NCI-H524 (cell line): ENCODE data around the gene AMBP.
A peak's percentile ranks its signal among the peaks of the same experiment; 100 is the strongest.

Experiments used
- DNase-seq, 2 experiments: peaks; one replicate each; lab custom pipeline; 2025; lab: John Stamatoyannopoulos, UW

The AMBP gene

GRCh38 chr9:114072184-114073140, 5.6 kb downstream of the AMBP start:
- peak; percentile 39 to 68 for DNase-seq

DNA sequence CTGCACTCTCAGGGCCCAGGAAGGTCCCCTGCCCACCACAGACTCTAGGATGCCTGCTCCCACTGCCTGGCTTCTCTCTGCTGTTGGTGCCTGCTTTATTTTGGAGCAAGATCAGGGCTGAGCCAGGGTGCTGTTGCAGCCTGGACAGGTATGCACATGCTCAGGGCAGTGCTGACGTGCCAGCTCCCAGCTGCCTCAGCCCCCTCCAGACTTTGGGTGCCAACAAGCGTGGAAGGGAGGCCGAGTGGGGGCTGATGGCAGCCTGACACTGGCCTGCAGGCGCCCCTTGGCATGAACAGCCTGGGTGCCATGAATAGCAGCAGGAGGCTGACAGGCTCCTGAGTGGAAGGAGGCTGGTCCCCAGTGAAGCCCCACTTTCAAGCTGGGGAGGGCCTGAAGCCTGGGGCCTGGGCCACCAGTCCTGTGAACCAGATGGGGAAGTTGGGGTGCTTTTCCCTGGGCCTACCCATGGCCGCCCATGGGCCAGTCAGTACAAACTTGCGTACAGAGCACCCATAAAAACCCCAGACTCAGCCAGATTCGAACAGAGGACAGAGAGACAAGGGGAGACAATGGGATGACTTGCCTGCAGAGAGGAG, 6.8 kb downstream of the AMBP start:
- DNase-seq: no peak

GRCh38 chr9:114070188-114071103, 7.7 kb downstream of the AMBP start:
- DNase-seq: no peak

DNA sequence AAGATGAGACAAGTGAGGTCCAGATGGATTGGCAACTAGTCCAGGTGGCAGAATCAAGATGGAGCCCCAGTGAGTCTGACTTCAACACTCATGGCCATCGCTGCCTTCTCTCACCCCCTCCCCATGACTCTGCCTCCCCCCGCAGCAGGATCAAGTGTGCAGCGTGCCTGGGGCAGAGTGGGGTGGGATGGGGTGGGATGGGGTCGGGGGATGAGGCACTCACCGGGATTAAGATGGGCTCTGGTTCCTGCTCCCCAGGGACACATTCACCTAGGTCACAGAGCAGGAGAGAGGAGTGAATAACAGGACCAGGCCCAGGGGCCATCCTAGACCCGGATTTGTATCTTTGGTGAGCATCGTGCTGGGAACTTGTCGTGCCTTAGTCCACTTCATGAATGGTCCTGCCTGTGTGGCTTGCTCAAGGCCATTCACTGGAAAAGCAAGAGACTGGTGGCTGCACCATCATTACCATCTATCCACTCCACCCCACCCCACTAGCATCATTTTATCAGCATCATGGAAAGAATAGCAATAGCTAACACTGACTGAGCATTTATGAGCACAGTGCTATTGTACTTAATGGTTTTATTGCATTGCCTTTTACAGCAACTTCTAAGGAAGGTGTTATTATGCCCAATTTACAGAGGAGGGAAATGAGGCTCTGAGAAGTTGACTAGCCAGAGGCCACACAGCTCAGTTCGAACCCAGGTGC, 8.5 kb downstream of the AMBP start:
- DNase-seq: peak; percentile 57 to 78

- DNase-seq: no peak
Measured at GRCh38 chr9:114065304-114065703, 12.8 kb downstream of the AMBP start.

- no peak for DNase-seq
Measured at GRCh38 chr9:114061830-114062474, 16.1 kb downstream of the AMBP start.

GRCh38 chr9:114061292-114061691, 16.8 kb downstream of the AMBP start:
- DNase-seq: no peak

GRCh38 chr9:114060711-114061110, 17.4 kb downstream of the AMBP start:
- DNase-seq: no peak

GRCh38 chr9:114060070-114060469, 18.0 kb downstream of the AMBP start:
- DNase-seq: no peak

GRCh38 chr9:114059047-114059803, 18.9 kb downstream of the AMBP start:
- DNase-seq: no peak

- no peak for DNase-seq
Measured at GRCh38 chr9:114058688-114059046, 19.4 kb downstream of the AMBP start.

- no peak for DNase-seq
Measured at GRCh38 chr9:114057161-114057885, 20.8 kb downstream of the AMBP start.

GRCh38 chr9:114056527-114056926, 21.6 kb downstream of the AMBP start:
- DNase-seq: no peak

DNA sequence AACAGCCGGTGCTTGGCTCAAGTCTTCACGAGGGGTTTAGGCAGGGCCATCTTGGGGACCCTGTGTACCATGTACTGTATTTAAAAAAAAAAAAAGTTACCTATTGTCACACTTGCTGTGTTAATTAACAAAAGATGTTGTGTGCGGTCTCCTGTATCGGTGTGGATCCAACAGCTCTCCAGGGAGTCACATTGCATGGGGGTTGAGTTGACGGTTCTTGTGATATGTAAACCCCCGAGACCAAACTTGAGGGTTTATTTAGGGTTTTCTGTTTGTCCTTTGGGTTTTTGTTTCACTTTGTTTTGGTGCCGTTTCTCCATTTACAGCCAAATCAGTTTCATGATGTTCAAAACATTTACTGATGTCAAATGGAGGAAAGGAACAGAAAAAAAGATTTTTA, 22.2 kb downstream of the AMBP start:
- DNase-seq: no peak

GRCh38 chr9:114055061-114055460, 23.0 kb downstream of the AMBP start:
- DNase-seq: no peak

DNA sequence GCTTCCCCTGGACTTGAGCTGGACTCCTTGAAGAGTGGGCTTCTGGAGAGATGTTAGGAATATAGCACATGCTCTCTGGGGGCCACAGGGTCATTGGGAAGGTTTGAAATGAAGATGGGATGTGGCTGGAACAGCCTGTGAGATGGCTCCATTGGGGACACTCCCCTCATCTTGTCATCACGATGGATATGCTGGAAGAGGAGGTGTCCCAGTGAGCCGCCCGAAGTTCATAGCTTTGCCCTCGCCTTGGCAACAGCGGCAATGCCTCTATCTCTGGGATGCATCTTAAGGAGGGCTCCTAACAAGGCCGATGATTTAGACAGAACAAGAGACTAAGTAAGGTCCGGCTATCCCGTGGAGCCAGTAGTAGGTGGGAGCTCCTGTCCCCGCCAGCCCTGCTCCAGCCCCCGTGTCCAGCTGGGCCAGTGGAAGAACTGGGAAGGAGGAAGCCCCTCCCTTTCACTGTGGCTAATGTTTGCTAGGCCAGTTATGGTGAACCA, 23.9 kb downstream of the AMBP start:
- no peak for DNase-seq

DNA sequence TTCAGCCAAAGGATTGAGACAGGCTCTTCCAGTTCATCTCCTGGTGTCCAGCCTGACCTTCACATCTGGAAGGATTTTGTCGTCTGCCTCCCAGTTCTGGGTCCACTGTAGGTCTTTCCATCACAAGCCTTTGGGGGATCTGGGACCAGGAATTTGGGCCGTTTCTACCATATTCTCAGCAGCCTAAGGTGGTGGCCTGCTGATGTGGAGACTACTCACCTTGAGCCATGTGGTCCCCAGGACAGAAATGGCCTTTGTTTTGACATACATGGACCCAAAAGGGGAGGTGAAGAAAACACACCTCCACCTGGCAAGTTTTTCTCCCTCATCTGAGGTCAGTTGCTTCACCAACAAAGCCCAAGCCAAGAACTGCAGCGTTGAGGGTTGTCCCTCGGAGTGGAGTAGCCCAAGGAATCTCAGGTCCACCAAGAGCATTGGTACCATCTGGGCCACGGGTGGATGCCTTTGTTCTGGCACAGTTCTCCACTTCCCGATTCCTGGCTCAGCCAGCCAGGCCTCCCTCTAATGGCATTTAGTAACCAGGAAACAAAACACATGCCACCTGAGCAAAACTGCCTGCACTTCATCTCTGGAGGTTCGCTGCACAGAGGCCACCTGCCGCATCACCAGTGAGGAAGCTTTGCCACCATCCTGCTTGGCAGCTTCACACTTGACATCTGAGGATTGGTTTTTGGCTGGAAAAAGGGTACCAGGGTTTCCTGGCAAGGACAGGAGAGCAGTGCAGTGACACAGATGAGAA, 24.7 kb downstream of the AMBP start:
- DNase-seq: no peak

DNA sequence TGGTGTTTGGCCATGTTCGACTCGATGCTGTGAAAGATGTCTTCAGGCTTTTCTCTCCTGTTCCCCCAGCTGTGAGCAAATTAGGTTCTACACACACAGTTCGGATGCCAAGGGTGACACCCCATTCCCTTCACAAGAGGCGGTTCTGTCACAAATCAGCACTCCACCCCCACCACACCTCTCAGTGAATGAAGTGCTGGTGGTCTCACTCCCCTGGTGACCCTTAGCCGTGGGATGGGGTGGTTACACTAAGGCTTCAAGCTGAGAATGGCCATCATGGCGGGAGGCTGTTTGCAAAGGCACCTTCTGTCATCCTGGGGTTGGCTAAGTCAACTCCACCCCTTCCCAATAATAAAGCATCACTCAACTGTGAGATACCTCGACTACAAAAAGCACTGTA, 26.4 kb downstream of the AMBP start:
- DNase-seq: no peak

GRCh38 chr9:114051281-114051680, 26.8 kb downstream of the AMBP start:
- no peak for DNase-seq
